Measurements from ENCODE around the gene FBXW8. TPM values are rescaled to one million over a fixed set of nuclear protein-coding genes. Genes with fewer than 3 reads are reported as not detected.

Gene FBXW8
- total RNA-seq, 2 experiments from 2014 or later: 7.0 to 8.5 TPM

- H3K9me3 Mint-ChIP-seq: no peaks in the 10 kb centered on the region
- CTCF ChIA-PET: interaction anchor here (0.6 to 2.0 kb wide), 3 partner anchors 100 to 331 kb away, joined by 3 to 7 read pairs (median 5); no protein-coding TSS in a partner anchor
- H3K4me1 Mint-ChIP-seq (ENCODE audit: low read depth): no peaks in the 10 kb centered on the region
- H3K4me3 Mint-ChIP-seq: no peak overlapping the region
- POLR2A ChIA-PET: no interaction called here
- no peak overlapping the region for H3K27ac Mint-ChIP-seq
- ATAC-seq: no peak
- H3K27me3 Mint-ChIP-seq: no peaks in the 10 kb centered on the region
- intact Hi-C loops (cut with micrococcal nuclease): no loop called here
- H3K36me3 Mint-ChIP-seq (ENCODE audit: low read depth): peaks cover 5% of the 10 kb centered on the region
- no peak for DNase-seq
- TF ChIP-seq CTCF (IDR thresholded peaks at IDR 0.05): no peak
Measured at GRCh38 chr12:117020536-117021220, 109.9 kb downstream of the FBXW8 start.

GRCh38 chr12:117022465-117022864, 111.7 kb downstream of the FBXW8 start:
- no peak for TF ChIP-seq CTCF (IDR thresholded peaks at IDR 0.05)
- ChIA-PET POLR2A (no interaction called here), CTCF (interaction anchor here (0.6 to 5.1 kb wide), 2 partner anchors 97 to 319 kb away, joined by 3 to 80 read pairs; no protein-coding TSS in a partner anchor)
- ATAC-seq: no peak
- Mint-ChIP-seq H3K36me3 (ENCODE audit: low read depth) (no peaks in the 10 kb centered on the region), H3K27ac (no peak overlapping the region), H3K9me3 (no peaks in the 10 kb centered on the region), H3K27me3 (no peaks in the 10 kb centered on the region), H3K4me3 (no peak overlapping the region), H3K4me1 (ENCODE audit: low read depth) (no peaks in the 10 kb centered on the region)
- DNase-seq: no peak
- intact Hi-C loops (cut with micrococcal nuclease): no loop called here

- ATAC-seq: no peak
- H3K4me3 Mint-ChIP-seq: no peak overlapping the region
- no peaks in the 10 kb centered on the region for H3K9me3 Mint-ChIP-seq
- no peaks in the 10 kb centered on the region for H3K27me3 Mint-ChIP-seq
- no peaks in the 10 kb centered on the region for H3K4me1 Mint-ChIP-seq (ENCODE audit: low read depth)
- POLR2A ChIA-PET: interaction anchor here (0.7 kb wide), 1 partner anchor 138 kb away, joined by 3 read pairs; no protein-coding TSS in a partner anchor
- CTCF ChIA-PET: interaction anchor here (0.7 to 5.1 kb wide), 11 partner anchors 10 to 321 kb away, joined by 3 to 80 read pairs (median 3); no protein-coding TSS in a partner anchor
- TF ChIP-seq CTCF (IDR thresholded peaks at IDR 0.05): no peak
- intact Hi-C loops (cut with micrococcal nuclease): no loop called here
- no peak for DNase-seq
- H3K36me3 Mint-ChIP-seq (ENCODE audit: low read depth): no peaks in the 10 kb centered on the region
- no peak overlapping the region for H3K27ac Mint-ChIP-seq
Measured at GRCh38 chr12:117023998-117024960, 113.5 kb downstream of the FBXW8 start.

- no peak for DNase-seq
- intact Hi-C loops (cut with micrococcal nuclease): loop anchor here (5.0 kb wide), 1 partner anchor 92 kb away; no protein-coding TSS in a partner anchor
- H3K4me1 Mint-ChIP-seq (ENCODE audit: low read depth): no peaks in the 10 kb centered on the region
- POLR2A ChIA-PET: interaction anchor here (1.5 kb wide), 1 partner anchor 94 kb away, joined by 3 read pairs; no protein-coding TSS in a partner anchor
- CTCF ChIA-PET: interaction anchor here (0.7 to 5.1 kb wide), 19 partner anchors 10 to 344 kb away, joined by 3 to 80 read pairs (median 3); no protein-coding TSS in a partner anchor
- no peak overlapping the region for H3K4me3 Mint-ChIP-seq
- ATAC-seq: peak; percentile 8
- H3K36me3 Mint-ChIP-seq (ENCODE audit: low read depth): no peaks in the 10 kb centered on the region
- TF ChIP-seq CTCF (IDR thresholded peaks at IDR 0.05): no peak
- H3K27me3 Mint-ChIP-seq: no peaks in the 10 kb centered on the region
- no peaks in the 10 kb centered on the region for H3K9me3 Mint-ChIP-seq
- H3K27ac Mint-ChIP-seq: no peak overlapping the region
Measured at GRCh38 chr12:117024961-117025480, 114.3 kb downstream of the FBXW8 start.
